22Rv1 (cell line): Measurements from ENCODE around the gene TMEM165.

Experiments
- CTCF ChIP-seq: fragments of 450-650 bp; IDR thresholded peaks from 2 replicates; pipeline ENCODE4 v1.5.1; 2017; ENCODE audit warnings: mild to moderate bottlenecking
- ZFX ChIP-seq: fragments of 450-650 bp; IDR thresholded peaks from 2 replicates; pipeline ENCODE4 v1.6.1; 2017; ENCODE audit warnings: antibody characterized with exemption, borderline replicate concordance

- TF ChIP-seq CTCF (no peak), ZFX (no peak)
Observed at GRCh38 chr4:55369968-55370367, 25.8 kb upstream of the TMEM165 start.
